ENCODE data around the gene PTGS1.

- TF ChIP-seq CTCF (conservative IDR thresholded peaks at IDR 0.05; ENCODE audit: low read length): no peak
- TF ChIP-seq EZH2phosphoT487 (IDR thresholded peaks at IDR 0.05; ENCODE audit: borderline replicate concordance): no peak
These were observed 13.2 kb downstream of the PTGS1 start for GRCh38 chr9:122383992-122384461.

All from Loucy (cell line).